NOMO-1 treated with DMSO at 0.1 percent for 48 hours (cell line): ENCODE measurements around the gene ARR3.
"Not testable (repeated sequence)": the region's sequence is repeated elsewhere in the genome, so short reads cannot be mapped to it uniquely, and the experiment has no call there.

Experiments used
- DNase-seq: peaks from one replicate; lab custom pipeline; 2025; ENCODE audit not compliant: unreplicated experiment; lab: John Stamatoyannopoulos, UW

ARR3 gene

GRCh38 chrX:70268034-70268433, at the start of gene ARR3:
TSS of gene ARR3 (plus strand) at chrX:70268334. CDS start at chrX:70269386, 1,052 bp downstream.
- no peak for DNase-seq

GRCh38 chrX:70219938-70220764, 48.0 kb upstream of the ARR3 start:
- DNase-seq = no peak

- DNase-seq = no peak
Measured at GRCh38 chrX:70226048-70226447, 42.1 kb upstream of the ARR3 start.

- no peak for DNase-seq
Measured at GRCh38 chrX:70226687-70227086, 41.4 kb upstream of the ARR3 start.

GRCh38 chrX:70231666-70232065, 36.5 kb upstream of the ARR3 start:
- no peak for DNase-seq

GRCh38 chrX:70234355-70234754, 33.8 kb upstream of the ARR3 start, which contains the start of gene AWAT1:
TSS of gene AWAT1 (plus strand) at chrX:70234655. CDS start at chrX:70234696, 41 bp downstream.
- no peak for DNase-seq

- DNase-seq = no peak
Measured at GRCh38 chrX:70240751-70241150, 27.4 kb upstream of the ARR3 start.

GRCh38 chrX:70241501-70241900, 26.6 kb upstream of the ARR3 start:
- no peak for DNase-seq

- not testable (repeated sequence) for DNase-seq
Measured at GRCh38 chrX:70243601-70244000, 24.5 kb upstream of the ARR3 start.

- DNase-seq = no peak
Measured at GRCh38 chrX:70244881-70245280, 23.3 kb upstream of the ARR3 start.

- DNase-seq = no peak
Measured at GRCh38 chrX:70247252-70247651, 20.9 kb upstream of the ARR3 start.

GRCh38 chrX:70252491-70252890, 15.6 kb upstream of the ARR3 start:
- DNase-seq = no peak

- no peak for DNase-seq
Measured at GRCh38 chrX:70253377-70254062, 14.6 kb upstream of the ARR3 start.

- DNase-seq = no peak
Measured at GRCh38 chrX:70254063-70254400, 14.1 kb upstream of the ARR3 start.

- DNase-seq = no peak
Measured at GRCh38 chrX:70254909-70255308, 13.2 kb upstream of the ARR3 start.

GRCh38 chrX:70255452-70255851, 12.7 kb upstream of the ARR3 start:
- no peak for DNase-seq

GRCh38 chrX:70257423-70258288, 10.5 kb upstream of the ARR3 start:
- DNase-seq = no peak

- no peak for DNase-seq
Measured at GRCh38 chrX:70260104-70260503, 8.0 kb upstream of the ARR3 start, which contains the start of gene P2RY4. TSS of gene P2RY4 (minus strand) at chrX:70260204. CDS start at chrX:70259624, 580 bp downstream.

GRCh38 chrX:70262952-70263567, 5.1 kb upstream of the ARR3 start:
- DNase-seq = peak; percentile 5

GRCh38 chrX:70264784-70265183, 3.4 kb upstream of the ARR3 start:
- DNase-seq = no peak

GRCh38 chrX:70274029-70274428, 5.9 kb downstream of the ARR3 start:
- DNase-seq = not testable (repeated sequence)
